H1 (cell line): Measurements from ENCODE around the gene CCDC12. TPM values are rescaled to one million over a fixed set of nuclear protein-coding genes. Genes with fewer than 3 reads are reported as not detected.

ENCODE experiments used
- CTCF ChIA-PET: fragments of 300-600 bp; sonication (Branson Sonifier 250); formaldehyde crosslinking; loops from one replicate; lab custom pipeline; 2021; ENCODE audit not compliant: partially characterized antibody; lab: Charles Lee
- POLR2A ChIA-PET: fragments of 300-600 bp; sonication (Branson Sonifier 250); formaldehyde crosslinking; loops from one replicate; lab custom pipeline; 2021; ENCODE audit warnings: inconsistent platforms; ENCODE audit not compliant: partially characterized antibody; lab: Charles Lee
- DNase-seq, 2 experiments: peaks; one replicate each; pipeline versions ENCODE4 v3.0.0 to v3.0.0-alpha.2; 2010 to 2022; ENCODE audit warnings: low spot score in 2 of 2, low read depth in 1 of 2, mixed read lengths in 1 of 2
- FAIRE-seq: peaks from 2 replicates; lab custom pipeline; 2011; peaks lifted over from hg19 to GRCh38; lab: Jason Lieb, UNC
- H2AFZ ChIP-seq: 2 replicates; pipeline ENCODE4 v1.8.1; 2012; ENCODE audit warnings: low read length, inconsistent platforms
- H2AK5ac ChIP-seq: 2 replicates; pipeline ENCODE4 v1.6.1; 2013; ENCODE audit warnings: low read depth, low read length
- H2BK120ac ChIP-seq: replicated peaks from 2 replicates; pipeline ENCODE3; 2013; ENCODE audit warnings: low read depth, low read length, inconsistent platforms
- H2BK12ac ChIP-seq: 2 replicates; pipeline ENCODE4 v1.6.1; 2013; ENCODE audit warnings: low read depth, low read length
- H2BK15ac ChIP-seq: 2 replicates; pipeline ENCODE4 v1.6.1; 2013; ENCODE audit warnings: low read length
- H2BK20ac ChIP-seq: 2 replicates; pipeline ENCODE4 v1.6.1; 2013; ENCODE audit warnings: low read length
- H2BK5ac ChIP-seq: 2 replicates; pipeline ENCODE4 v1.6.1; 2013; ENCODE audit warnings: low read depth, low read length
- H3K14ac ChIP-seq: 2 replicates; pipeline ENCODE4 v1.6.1; 2013; ENCODE audit warnings: inconsistent platforms; ENCODE audit not compliant: insufficient read length
- H3K18ac ChIP-seq: 2 replicates; pipeline ENCODE4 v1.6.1; 2013; ENCODE audit warnings: low read length; ENCODE audit errors: extremely low read depth
- H3K23ac ChIP-seq: 2 replicates; pipeline ENCODE4 v1.6.1; 2013; ENCODE audit warnings: inconsistent platforms; ENCODE audit not compliant: insufficient read length
- H3K23me2 ChIP-seq: 2 replicates; pipeline ENCODE4 v1.6.1; 2013; ENCODE audit warnings: low read depth, low read length
- H3K27ac ChIP-seq: 2 replicates; pipeline ENCODE4 v1.6.1; 2011; ENCODE audit warnings: low read depth, low read length, inconsistent platforms
- H3K27me3 ChIP-seq, 4 experiments: replicated peaks in 1 of 4; 1 replicate in 1 of 4; 2 replicates in 3 of 4; pipeline versions ENCODE4 v1.6.1 to v1.8.1; 2011 to 2013; ENCODE audit warnings: low read length in 3 of 4, mild to moderate bottlenecking in 3 of 4, inconsistent platforms in 2 of 4, mixed read lengths in 2 of 4, moderate library complexity in 1 of 4; ENCODE audit not compliant: control insufficient read depth in 3 of 4, insufficient read depth in 3 of 4; ENCODE audit errors: extremely low read depth in 1 of 4
- H3K36me3 ChIP-seq, 4 experiments: 2 replicates each; pipeline versions ENCODE4 v1.6.1 to v1.8.1; 2011 to 2013; ENCODE audit warnings: mild to moderate bottlenecking in 4 of 4, low read length in 3 of 4, moderate library complexity in 2 of 4, control low read depth in 1 of 4, inconsistent platforms in 1 of 4; ENCODE audit not compliant: insufficient read depth in 4 of 4, control insufficient read depth in 2 of 4
- H3K4ac ChIP-seq: replicated peaks from 2 replicates; pipeline ENCODE3; 2013; ENCODE audit warnings: low read length, low read depth, mixed read lengths, inconsistent platforms; ENCODE audit not compliant: insufficient read length
- H3K4me1 ChIP-seq, 4 experiments: replicated peaks in 1 of 4; 1 replicate in 1 of 4; 2 replicates in 3 of 4; pipeline versions ENCODE4 v1.6.1 to v1.8.1; 2011 to 2013; ENCODE audit warnings: low read length in 3 of 4, inconsistent platforms in 2 of 4, mixed read lengths in 1 of 4; ENCODE audit not compliant: insufficient read depth in 4 of 4, control insufficient read depth in 3 of 4
- H3K4me2 ChIP-seq, 2 experiments: 2 replicates each; pipeline versions ENCODE4 v1.6.1 to v1.8.1; 2011 to 2013; ENCODE audit warnings: low read depth in 2 of 2, low read length in 2 of 2, control low read depth in 1 of 2, inconsistent platforms in 1 of 2, mild to moderate bottlenecking in 1 of 2; ENCODE audit not compliant: insufficient read depth in 1 of 2
- H3K4me3 ChIP-seq, 4 experiments: fragments of 200-600, 300-600 bp in 1 of 4; sonication (generic), shearing (Covaris generic), sonication (Bioruptor Twin) in 1 of 4; 2 replicates each; pipeline versions ENCODE4 v1.5.1 to v1.8.1; 2011 to 2016; ENCODE audit warnings: low read length in 4 of 4, low read depth in 3 of 4, control low read depth in 2 of 4, inconsistent platforms in 2 of 4, mild to moderate bottlenecking in 2 of 4, mixed read lengths in 1 of 4, moderate library complexity in 1 of 4; ENCODE audit not compliant: insufficient read depth in 2 of 4; ENCODE audit errors: extremely low read depth in 1 of 4
- H3K56ac ChIP-seq: replicated peaks from 2 replicates; pipeline ENCODE3; 2013; ENCODE audit warnings: low read depth, mild to moderate bottlenecking, mixed read lengths, low read length, inconsistent platforms; ENCODE audit not compliant: insufficient read length
- H3K79me1 ChIP-seq: 2 replicates; pipeline ENCODE4 v1.6.1; 2013; ENCODE audit warnings: low read depth, low read length, control low read depth
- H3K79me2 ChIP-seq, 2 experiments: 2 replicates each; pipeline versions ENCODE4 v1.6.1 to v1.8.1; 2012 to 2013; ENCODE audit warnings: low read length in 2 of 2, mild to moderate bottlenecking in 2 of 2, inconsistent platforms in 1 of 2; ENCODE audit not compliant: insufficient read depth in 2 of 2, control insufficient read depth in 1 of 2
- H3K9ac ChIP-seq, 4 experiments: replicated peaks in 1 of 4; 1 replicate in 1 of 4; 2 replicates in 3 of 4; pipeline versions ENCODE4 v1.6.1 to v1.8.1; 2011 to 2013; ENCODE audit warnings: low read depth in 3 of 4, low read length in 3 of 4, control low read depth in 2 of 4, mild to moderate bottlenecking in 2 of 4, moderate library complexity in 2 of 4, inconsistent platforms in 1 of 4; ENCODE audit errors: extremely low read depth in 1 of 4
- H3K9me3 ChIP-seq, 2 experiments: 2 replicates each; pipeline versions ENCODE4 v1.6.1 to v1.8.1; 2012 to 2013; ENCODE audit warnings: mild to moderate bottlenecking in 2 of 2, moderate library complexity in 2 of 2, control low read depth in 1 of 2, inconsistent platforms in 1 of 2, low read depth in 1 of 2, low read length in 1 of 2, mixed read lengths in 1 of 2; ENCODE audit not compliant: insufficient read depth in 2 of 2
- H4K20me1 ChIP-seq, 2 experiments: replicated peaks in 1 of 2; 2 replicates each; pipeline versions ENCODE3 to v1.8.1; 2011 to 2013; ENCODE audit warnings: inconsistent platforms in 2 of 2, low read length in 2 of 2, mild to moderate bottlenecking in 1 of 2; ENCODE audit not compliant: insufficient read depth in 2 of 2, control insufficient read depth in 1 of 2
- H4K5ac ChIP-seq: 2 replicates; pipeline ENCODE4 v1.6.1; 2013; ENCODE audit warnings: low read length, low read depth, mixed read lengths, inconsistent platforms; ENCODE audit not compliant: insufficient read length
- H4K8ac ChIP-seq: 2 replicates; pipeline ENCODE4 v1.8.0; 2013; ENCODE audit warnings: mild to moderate bottlenecking, moderate library complexity, low read length, inconsistent platforms; ENCODE audit not compliant: insufficient read depth; ENCODE audit errors: extremely low read depth
- H4K91ac ChIP-seq: replicated peaks from 2 replicates; pipeline ENCODE3; 2013; ENCODE audit warnings: low read length, mixed read lengths, inconsistent platforms; ENCODE audit not compliant: insufficient read length
- CEBPB ChIP-seq: IDR thresholded peaks from 2 replicates; pipeline ENCODE4 v1.6.1; 2012; ENCODE audit warnings: low read depth, low read length
- CHD1 ChIP-seq: IDR thresholded peaks from 2 replicates; pipeline ENCODE4 v1.6.1; 2012; ENCODE audit warnings: low read depth, low read length, improper control_type of control experiment
- HDAC6 ChIP-seq: IDR thresholded peaks from one replicate; pipeline ENCODE4 v1.7.1; 2012; ENCODE audit warnings: low read depth, mild to moderate bottlenecking, inconsistent platforms, low read length, moderate library complexity
- KDM5A ChIP-seq: fragments of 200-600 bp; IDR thresholded peaks from 2 replicates; pipeline ENCODE4 v1.7.1; 2012; ENCODE audit warnings: mild to moderate bottlenecking, low read length, inconsistent platforms, mixed read lengths
- WGBS, 2 experiments: shearing (Covaris generic) in 1 of 2; methylation state at CpG; one replicate each; pipeline versions ENCODE4 v1.1.6 to v1.1.7; 2013 to 2015; ENCODE audit warnings: low lambda C conversion rate in 2 of 2, mixed read lengths in 2 of 2, inconsistent platforms in 1 of 2, low coverage in 1 of 2, missing lambda C conversion rate in 1 of 2; ENCODE audit not compliant: insufficient replicate concordance in 2 of 2, insufficient coverage in 1 of 2, insufficient read length in 1 of 2; ENCODE audit errors: extremely low coverage in 1 of 2, missing lambda C conversion rate in 1 of 2; 5-methylcytosine and 5-hydroxymethylcytosine counted together
- polyA plus RNA-seq, 7 experiments: library from polyadenylated mRNA; depleted of rRNA in 3 of 7; stranded (reverse) in 5 of 7; unstranded in 2 of 7; fragments of >200 nt in 5 of 7; fragments of 200-250 nt in 2 of 7; gene quantifications; 1 replicate in 5 of 7; 2 replicates in 1 of 7; 4 replicates in 1 of 7; pipeline versions ENCODE4 v1.2.1 to v1.2.3, GENCODE V29; 2011 to 2013; ENCODE audit warnings: missing spikeins in 2 of 7, mixed read lengths in 2 of 7
- total RNA-seq: library from RNA; stranded (reverse); fragmentation: NEBNext Ultra II Directional; extraction: Animal tissue kit (Norgen Biotek cat#: 25700); gene quantifications from 2 replicates; pipeline ENCODE4 v1.2.1, GENCODE V29; 2021

Gene CCDC12
- total and polyA plus RNA-seq, 2 of the 8 experiments (the other 6 are each of a cell fraction or from before 2014, with no cell fraction given) = 29.5 to 41.3 TPM

DNA sequence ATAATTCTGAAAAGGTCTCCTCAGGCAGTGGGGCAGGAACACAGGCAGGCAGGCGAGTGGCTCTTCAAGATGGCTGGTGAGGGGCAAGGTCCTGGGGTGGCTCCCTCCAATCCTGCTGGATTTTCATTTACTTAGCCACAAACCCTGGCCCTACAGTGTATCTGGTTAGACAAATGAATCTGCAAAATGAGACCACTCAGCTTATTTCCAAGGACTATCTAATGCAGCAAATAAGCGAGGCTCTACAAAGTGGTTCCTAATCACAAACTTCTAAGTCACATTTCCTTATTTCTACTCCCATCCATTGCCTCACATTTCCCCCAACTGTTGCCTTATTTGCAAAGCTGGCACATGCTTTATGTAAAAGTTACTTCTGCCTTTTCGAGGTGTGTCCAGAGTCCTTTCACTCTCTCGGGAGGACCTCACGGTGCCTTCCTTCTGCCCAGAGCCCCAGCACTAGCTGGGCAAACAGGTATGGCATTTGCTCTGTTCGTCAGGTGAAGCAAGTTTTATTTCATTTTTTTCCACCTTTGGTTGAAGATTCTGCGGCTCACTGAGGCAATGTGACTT, 40.5 kb downstream of the CCDC12 start:
- Histone ChIP-seq H3K4me1 (peaks cover 4 to 14% (median 10%) of the 10 kb centered on the region in 4 experiments; a peak in 6 of 7 replicates), H3K23me2 (no peaks in the 10 kb centered on the region), H2AFZ (no peak overlapping the region), H3K9ac (peak overlapping the region in 1 of 4 experiments; percentile 55; a peak in 2 of 7 replicates), H4K20me1 (peaks cover 13 to 27% of the 10 kb centered on the region in 2 experiments), H3K4me3 (no peak overlapping the region), H2AK5ac (no peak overlapping the region), H3K79me2 (peaks cover 0 to 55% of the 10 kb centered on the region in 2 experiments; a peak in 1 of 4 replicates), H4K5ac (no peak overlapping the region), H2BK5ac (peak overlapping the region; percentile 28; the same call in 1 of the 2 replicates), H3K56ac (no peak overlapping the region), H3K9me3 (no peaks in the 10 kb centered on the region), H3K14ac (no peak overlapping the region), H3K27me3 (no peaks in the 10 kb centered on the region), H3K4ac (no peak overlapping the region), H3K18ac (no peak overlapping the region), H4K8ac (no peak overlapping the region), H3K79me1 (peaks cover 14% of the 10 kb centered on the region), H2BK15ac (0 out of 2 replicates have a peak overlapping the region, but pooled peaks have one; percentile 2), H3K4me2 (no peak overlapping the region), H3K27ac (peak overlapping the region; percentile 55; the same call in 1 of the 2 replicates), H2BK20ac (no peak overlapping the region), H2BK12ac (no peak overlapping the region), H3K23ac (no peak overlapping the region), H2BK120ac (no peak overlapping the region), H4K91ac (no peak overlapping the region), H3K36me3 (peaks cover 2 to 15% (median 4%) of the 10 kb centered on the region in 4 experiments; a peak in 6 of 8 replicates)
- WGBS, 2 experiments = 87% methylated on average over 7 of the region's 7 CpGs; no CpG with 5 or more reads in 1 of the 2 experiments
- TF ChIP-seq CEBPB = no peak
- no peak for TF ChIP-seq CHD1
- TF ChIP-seq KDM5A = no peak
- TF ChIP-seq HDAC6 = no peak
- no peak for DNase-seq
- no peak for FAIRE-seq
- ChIA-PET CTCF (interaction anchor here (0.7 to 11.0 kb wide), 26 partner anchors 8 to 435 kb away, joined by 3 to 99 read pairs (median 4); partner anchors contain the start of gene NBEAL2), POLR2A (interaction anchor here (0.8 to 1.6 kb wide), 4 partner anchors 8 to 228 kb away, joined by 3 to 4 read pairs (median 4); partner anchors contain the start of genes NBEAL2 and SETD2)
